Epithelial cell of proximal tubule (primary cell): ENCODE measurements around the gene SYMPK. TPM values are rescaled to one million over a fixed set of nuclear protein-coding genes. Genes with fewer than 3 reads are reported as not detected.

Experiments
- DNase-seq: peaks from one replicate; pipeline ENCODE4 v3.0.0-alpha.2; 2011; ENCODE audit warnings: low read depth
- H3K4me3 ChIP-seq: 2 replicates; pipeline ENCODE4 v1.5.1; 2011; ENCODE audit warnings: low read depth, mild to moderate bottlenecking, low read length
- CTCF ChIP-seq: conservative IDR thresholded peaks from 2 replicates; pipeline ENCODE4 v1.5.1; 2012; ENCODE audit warnings: low read depth, mild to moderate bottlenecking, low read length
- total RNA-seq: library from RNA; depleted of rRNA; stranded (reverse); fragments of >200 nt; gene quantifications from 2 replicates; pipeline ENCODE4 v1.2.3, GENCODE V29; 2015

SYMPK gene
- total RNA-seq, 1 donor from 2014 or later: 22.9 TPM

- TF ChIP-seq CTCF: no peak
- no peak overlapping the region for H3K4me3 ChIP-seq
- DNase-seq: no peak
Measured at GRCh38 chr19:45895519-45895972, 32.6 kb upstream of the SYMPK start.

- DNase-seq: no peak
- no peak overlapping the region for H3K4me3 ChIP-seq
- no peak for TF ChIP-seq CTCF
Measured at GRCh38 chr19:45890877-45891276, 27.9 kb upstream of the SYMPK start.

GRCh38 chr19:45889210-45889885 lies 26.4 kb upstream of the SYMPK start:
- H3K4me3 ChIP-seq: no peak overlapping the region
- DNase-seq: no peak
- no peak for TF ChIP-seq CTCF

- peak overlapping the region; percentile 70 for H3K4me3 ChIP-seq
- no peak for TF ChIP-seq CTCF
- DNase-seq: no peak
Measured at GRCh38 chr19:45887200-45887710, 24.3 kb upstream of the SYMPK start.

- DNase-seq: peak; percentile 83
- TF ChIP-seq CTCF: no peak
- peak overlapping the region; percentile 70 for H3K4me3 ChIP-seq
Measured at GRCh38 chr19:45886427-45887199, 23.7 kb upstream of the SYMPK start.

- peak within 1 kb of the TSS; percentile 70 for H3K4me3 ChIP-seq
- peak; percentile 61 for DNase-seq
- no peak for TF ChIP-seq CTCF
Measured at GRCh38 chr19:45885556-45886426, 22.8 kb upstream of the SYMPK start, which contains the start of gene IRF2BP1. Gene IRF2BP1, minus strand, starts transcription at chr19:45886141. Its CDS starts 367 bp downstream, at chr19:45885774.
